ENCODE results near the gene GLYATL1B.

DNA sequence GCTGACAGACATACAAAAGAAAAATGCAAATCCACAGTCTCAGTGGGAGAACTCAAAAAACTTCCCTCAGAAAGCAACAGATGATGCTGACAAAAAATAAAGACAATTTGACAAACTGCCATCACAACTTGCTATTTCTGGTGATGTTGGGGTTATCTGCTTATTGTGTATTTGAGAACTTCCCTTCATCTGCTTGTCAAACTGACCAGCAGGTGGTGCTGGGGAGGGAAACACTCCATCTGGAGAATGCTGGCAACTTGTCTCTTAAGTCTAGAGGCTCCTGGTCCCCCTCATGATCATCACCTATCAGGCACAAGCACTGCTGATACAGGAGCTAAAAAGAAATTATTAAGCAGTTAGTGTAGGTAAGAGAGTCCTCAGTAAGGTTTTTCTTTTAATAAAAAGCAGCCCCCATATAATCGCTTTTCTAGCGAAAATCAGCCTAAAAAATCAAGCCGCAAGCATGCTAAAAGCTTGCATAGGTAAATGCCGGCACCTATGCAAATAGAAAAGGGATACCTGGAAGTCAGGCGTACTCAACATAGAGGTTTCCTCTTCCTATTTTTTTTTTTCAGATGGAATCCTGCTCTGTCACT lies 11.1 kb downstream of the GLYATL1B start:
- no peak for TF ChIP-seq POLR2A (IDR thresholded peaks at IDR 0.05)
- TF ChIP-seq, protein P1, sequence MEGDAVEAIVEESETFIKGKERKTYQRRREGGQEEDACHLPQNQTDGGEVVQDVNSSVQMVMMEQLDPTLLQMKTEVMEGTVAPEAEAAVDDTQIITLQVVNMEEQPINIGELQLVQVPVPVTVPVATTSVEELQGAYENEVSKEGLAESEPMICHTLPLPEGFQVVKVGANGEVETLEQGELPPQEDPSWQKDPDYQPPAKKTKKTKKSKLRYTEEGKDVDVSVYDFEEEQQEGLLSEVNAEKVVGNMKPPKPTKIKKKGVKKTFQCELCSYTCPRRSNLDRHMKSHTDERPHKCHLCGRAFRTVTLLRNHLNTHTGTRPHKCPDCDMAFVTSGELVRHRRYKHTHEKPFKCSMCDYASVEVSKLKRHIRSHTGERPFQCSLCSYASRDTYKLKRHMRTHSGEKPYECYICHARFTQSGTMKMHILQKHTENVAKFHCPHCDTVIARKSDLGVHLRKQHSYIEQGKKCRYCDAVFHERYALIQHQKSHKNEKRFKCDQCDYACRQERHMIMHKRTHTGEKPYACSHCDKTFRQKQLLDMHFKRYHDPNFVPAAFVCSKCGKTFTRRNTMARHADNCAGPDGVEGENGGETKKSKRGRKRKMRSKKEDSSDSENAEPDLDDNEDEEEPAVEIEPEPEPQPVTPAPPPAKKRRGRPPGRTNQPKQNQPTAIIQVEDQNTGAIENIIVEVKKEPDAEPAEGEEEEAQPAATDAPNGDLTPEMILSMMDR (IDR thresholded peaks at IDR 0.05) = peak; percentile 40 to 73 (median 60)

All from heart left ventricle (tissue), 13 donors.